Neural cell (in vitro differentiated cells): ENCODE data around the gene WWC1.

Source experiments
- CTCF ChIP-seq: fragments of 450-650 bp; IDR thresholded peaks from 2 replicates; pipeline ENCODE4 v1.5.1; 2014; ENCODE audit warnings: antibody characterized with exemption, mild to moderate bottlenecking, moderate library complexity; ENCODE audit not compliant: poor library complexity, severe bottlenecking
- EP300 ChIP-seq: fragments of 450-650 bp; conservative IDR thresholded peaks from 2 replicates; pipeline ENCODE4 v1.6.1; 2014; ENCODE audit warnings: antibody characterized with exemption, mild to moderate bottlenecking, moderate library complexity; ENCODE audit not compliant: poor library complexity, severe bottlenecking
- EZH2 ChIP-seq: fragments of 200-600, 300-800 bp; shearing (Covaris generic), sonication (generic); IDR thresholded peaks from 2 replicates; pipeline ENCODE4 v1.6.1; 2014; ENCODE audit warnings: antibody characterized with exemption, low read length, borderline replicate concordance, mild to moderate bottlenecking; ENCODE audit not compliant: insufficient read depth, poor library complexity, severe bottlenecking
- POLR2AphosphoS5 ChIP-seq: IDR thresholded peaks from 2 replicates; pipeline ENCODE4 v1.6.1; 2012
- REST ChIP-seq: IDR thresholded peaks from 2 replicates; pipeline ENCODE4 v1.6.1; 2012; ENCODE audit warnings: borderline replicate concordance
- SMC3 ChIP-seq: fragments of 450-650 bp; conservative IDR thresholded peaks from 2 replicates; pipeline ENCODE4 v1.6.1; 2014; ENCODE audit warnings: antibody characterized with exemption, mild to moderate bottlenecking, moderate library complexity; ENCODE audit not compliant: poor library complexity
- TAF1 ChIP-seq: IDR thresholded peaks from 2 replicates; pipeline ENCODE4 v1.6.1; 2012; ENCODE audit warnings: low read depth

- no peak for TF ChIP-seq REST
- no peak for TF ChIP-seq CTCF
- TF ChIP-seq EZH2, result no peak
- TF ChIP-seq SMC3, result no peak
- TF ChIP-seq TAF1, result no peak
- TF ChIP-seq EP300, result no peak
- no peak for TF ChIP-seq POLR2AphosphoS5
Measured at GRCh38 chr5:168449166-168449565, 157.7 kb downstream of the WWC1 start.
